GM21737 (cell line): ENCODE data around the gene BBS9.
"Not testable (repeated sequence)": the region's sequence is repeated elsewhere in the genome, so short reads cannot be mapped to it uniquely, and the experiment has no call there.

Experiments used
- ATAC-seq: cut with Tn5 transposase; IDR thresholded peaks from one replicate; pipeline ENCODE4 v1.9.1; 2021; ENCODE audit warnings: mild to moderate bottlenecking, moderate library complexity; ENCODE audit not compliant: unreplicated experiment

BBS9 gene

DNA sequence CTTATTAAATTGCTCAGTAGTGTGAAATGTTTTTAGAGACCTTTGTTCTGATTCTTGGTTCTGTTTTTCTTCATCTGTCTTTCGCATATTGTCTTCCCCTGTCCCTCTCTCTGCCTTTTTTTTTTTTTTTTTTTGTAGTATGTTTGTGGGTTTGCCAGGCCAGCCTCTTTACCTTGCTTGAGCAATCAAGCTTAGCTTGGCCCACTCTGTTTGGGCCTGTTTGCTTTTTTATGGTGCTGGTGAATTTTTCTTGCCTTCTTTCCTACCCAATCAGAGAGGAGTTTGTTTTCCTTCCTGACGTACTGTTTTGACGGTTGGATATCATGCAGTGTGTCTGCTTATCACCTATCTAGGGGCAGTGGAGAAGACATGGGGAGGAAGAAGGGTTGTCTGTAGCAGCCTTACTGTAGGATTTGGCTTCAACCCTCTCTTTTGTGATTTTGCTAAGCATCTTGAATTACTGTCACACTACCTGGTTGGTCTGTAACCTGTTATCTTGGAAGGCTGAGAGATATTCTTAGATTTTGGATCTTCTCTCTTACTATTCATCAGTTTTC is 64.0 kb downstream of the BBS9 start:
- no peak for ATAC-seq

DNA sequence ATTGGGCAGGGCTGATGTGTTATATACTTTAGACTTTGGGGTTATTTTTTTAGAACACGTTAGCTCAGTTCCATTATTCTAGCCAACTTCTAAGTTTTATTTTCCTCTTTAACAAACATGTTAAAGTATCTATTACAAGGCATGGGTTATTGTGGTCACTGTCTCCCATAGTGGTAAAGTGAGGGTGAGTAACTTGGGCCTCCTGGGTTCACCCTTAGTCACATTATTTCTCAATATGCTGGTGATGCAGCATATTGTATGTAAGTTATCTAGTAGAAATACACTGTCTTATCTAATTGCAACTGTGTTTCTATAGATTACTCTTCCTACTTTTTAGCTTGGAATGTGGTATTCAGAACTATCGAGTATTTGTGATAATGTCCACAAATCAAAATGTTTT is 65.9 kb downstream of the BBS9 start:
- ATAC-seq = no peak

DNA sequence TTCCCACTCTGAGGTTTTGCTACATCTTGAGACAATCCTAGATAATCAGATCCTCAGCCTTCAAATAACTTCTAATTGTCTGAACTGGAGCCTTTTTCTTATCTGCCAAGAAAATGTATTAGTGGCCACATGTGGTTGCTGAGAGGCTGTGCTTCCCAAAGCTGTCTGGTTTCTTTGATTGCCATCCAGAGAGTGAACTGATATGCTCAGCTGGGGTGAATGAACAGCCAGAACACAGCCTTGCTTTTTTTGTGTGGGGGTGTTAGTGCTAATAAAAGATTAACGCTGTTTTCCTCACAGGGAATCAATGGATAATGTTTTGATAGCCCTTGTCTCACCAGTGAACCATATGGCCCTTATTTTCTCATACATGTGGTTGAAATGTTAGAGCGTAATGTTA is 66.9 kb downstream of the BBS9 start:
- ATAC-seq = no peak

DNA sequence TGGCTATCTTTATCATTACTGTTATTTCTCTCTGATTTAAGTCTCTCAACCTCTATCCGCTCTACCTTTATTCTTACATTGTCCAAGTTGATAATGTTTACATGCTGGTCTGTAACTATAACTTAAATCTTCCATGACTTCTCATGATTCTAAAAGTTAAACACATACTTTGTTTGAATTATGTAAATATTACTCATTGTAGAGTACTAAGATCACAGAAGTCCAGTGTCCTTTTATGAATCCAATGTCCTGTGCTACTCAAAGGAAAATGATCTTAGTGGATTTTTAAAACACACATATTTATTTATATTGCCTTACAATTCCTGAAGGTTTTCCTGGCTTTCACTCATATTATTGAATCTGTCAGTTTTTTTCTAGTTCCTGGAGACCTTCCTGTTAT is 70.9 kb downstream of the BBS9 start:
- no peak for ATAC-seq

DNA sequence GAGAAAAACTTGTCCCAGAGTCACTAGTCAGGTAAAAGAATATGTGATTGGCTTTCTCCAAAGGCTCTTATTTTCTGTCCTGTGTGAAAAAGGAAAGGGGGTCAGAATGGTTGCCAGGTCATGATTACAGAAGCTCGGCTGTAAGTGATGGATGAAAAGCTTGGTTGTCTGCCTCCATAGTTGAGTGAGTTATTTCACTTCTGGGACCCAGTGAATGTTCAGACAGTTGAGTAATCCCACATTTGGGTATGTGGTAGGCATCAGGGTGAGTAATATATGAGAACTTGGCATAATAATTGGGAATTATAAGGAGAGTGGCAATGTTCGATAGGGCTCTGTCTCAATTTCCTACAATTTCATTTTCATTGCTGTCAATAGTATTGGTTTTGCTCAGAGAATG is 72.5 kb downstream of the BBS9 start:
- no peak for ATAC-seq

DNA sequence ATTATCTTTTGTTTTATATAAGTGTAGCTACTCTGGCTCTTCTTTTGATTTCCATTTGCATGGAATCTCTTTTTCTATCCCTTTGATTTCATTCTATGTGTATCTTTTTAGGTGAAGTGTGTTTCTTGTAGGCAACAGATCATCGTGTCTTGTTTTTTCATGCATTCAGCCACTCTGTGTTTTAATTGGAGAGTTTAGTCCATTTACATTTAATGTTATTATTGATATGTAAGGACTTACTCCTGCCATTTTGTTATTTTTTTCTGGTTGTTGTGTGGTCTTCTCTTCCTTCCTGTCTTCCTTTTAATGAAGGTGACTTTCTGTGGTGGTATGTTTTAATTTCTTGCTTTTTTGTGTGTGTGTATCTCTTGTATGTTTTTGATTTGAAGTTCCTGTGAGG is 81.6 kb downstream of the BBS9 start:
- no peak for ATAC-seq

DNA sequence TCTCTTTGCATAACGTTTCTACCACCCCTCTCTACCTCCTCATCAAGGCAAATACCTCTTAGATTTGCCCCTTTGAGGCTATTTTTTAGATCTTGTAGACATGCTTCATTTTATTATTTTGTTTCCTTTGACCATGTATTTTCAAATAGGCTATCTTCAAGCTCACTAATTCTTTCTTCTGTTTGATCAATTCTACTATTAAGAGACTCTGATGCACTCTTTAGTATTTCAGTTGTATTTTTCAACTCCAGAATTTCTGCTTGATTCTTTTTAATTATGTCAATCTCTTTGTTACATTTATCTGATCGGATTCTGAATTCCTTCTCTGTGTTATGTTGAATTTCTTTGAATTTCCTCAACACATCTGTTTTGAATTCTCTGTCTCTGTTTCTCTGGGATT is 82.8 kb downstream of the BBS9 start:
- no peak for ATAC-seq

DNA sequence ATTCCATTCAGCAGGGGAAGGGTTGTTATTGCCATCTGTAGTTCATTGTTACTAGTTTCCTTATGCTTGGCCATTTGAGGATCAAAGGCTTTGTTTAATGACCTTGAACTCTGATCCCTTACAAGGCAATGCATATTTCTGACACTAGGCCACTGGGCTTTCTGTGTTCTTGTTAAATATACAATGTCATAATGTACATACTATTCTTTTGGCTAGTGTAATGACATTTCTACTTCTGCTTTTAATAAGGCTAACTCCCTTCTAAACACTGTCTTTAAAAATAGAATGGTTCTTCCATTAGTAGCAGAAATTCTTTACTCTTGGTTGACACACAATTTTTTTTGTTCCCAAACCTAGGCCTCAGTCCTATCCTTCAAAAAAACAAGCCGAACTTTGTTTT is 86.6 kb downstream of the BBS9 start:
- ATAC-seq = no peak

DNA sequence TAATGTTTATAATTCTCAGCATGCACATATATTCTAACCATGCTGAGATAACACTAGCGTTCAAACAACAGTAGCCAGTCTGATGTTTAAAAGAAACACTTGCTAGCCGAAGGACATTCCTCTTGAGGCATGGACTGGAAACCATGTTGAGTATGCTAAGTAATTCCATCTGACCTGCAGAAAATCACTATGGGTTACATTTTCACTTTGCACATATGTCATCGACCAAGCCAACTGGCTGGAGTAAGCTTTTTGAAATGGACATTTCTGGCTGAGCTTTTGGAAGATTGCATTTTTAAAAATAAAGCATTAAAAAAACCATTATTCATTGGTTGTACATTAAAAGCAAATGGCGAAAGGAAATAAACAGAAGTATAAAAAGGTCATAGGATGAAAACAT is 88.2 kb downstream of the BBS9 start:
- ATAC-seq = no peak

DNA sequence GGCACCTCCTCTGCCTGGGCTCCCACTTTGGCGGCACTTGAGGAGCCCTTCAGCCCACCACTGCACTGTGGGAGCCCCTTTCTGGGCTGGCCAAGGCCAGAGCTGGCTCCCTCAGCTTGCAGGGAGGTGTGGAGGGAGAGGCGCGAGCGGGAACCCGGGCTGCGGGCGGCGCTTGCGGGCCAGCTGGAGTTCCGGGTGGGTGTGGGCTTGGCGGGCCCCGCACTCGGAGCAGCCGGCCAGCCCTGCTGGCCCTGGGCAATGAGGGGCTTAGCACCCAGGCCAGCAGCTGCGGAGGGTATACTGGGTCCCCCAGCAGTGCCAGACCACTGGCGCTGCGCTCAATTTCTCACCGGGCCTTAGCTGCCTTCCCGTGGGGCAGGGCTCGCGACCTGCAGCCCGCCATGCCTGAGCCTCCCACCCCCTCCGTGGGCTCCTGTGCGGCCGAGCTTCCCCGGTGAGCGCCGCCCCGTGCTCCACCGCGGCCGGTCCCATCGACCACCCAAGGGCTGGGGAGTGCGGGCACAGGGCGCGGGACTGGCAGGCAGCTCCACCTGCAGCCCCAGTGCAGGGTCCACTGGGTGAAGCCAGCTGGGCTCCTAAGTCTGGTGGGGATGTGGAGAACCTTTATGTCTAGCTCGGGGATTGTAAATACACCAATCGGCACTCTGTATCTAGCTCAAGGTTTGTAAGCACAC is 89.6 kb downstream of the BBS9 start:
- not testable (repeated sequence) for ATAC-seq

DNA sequence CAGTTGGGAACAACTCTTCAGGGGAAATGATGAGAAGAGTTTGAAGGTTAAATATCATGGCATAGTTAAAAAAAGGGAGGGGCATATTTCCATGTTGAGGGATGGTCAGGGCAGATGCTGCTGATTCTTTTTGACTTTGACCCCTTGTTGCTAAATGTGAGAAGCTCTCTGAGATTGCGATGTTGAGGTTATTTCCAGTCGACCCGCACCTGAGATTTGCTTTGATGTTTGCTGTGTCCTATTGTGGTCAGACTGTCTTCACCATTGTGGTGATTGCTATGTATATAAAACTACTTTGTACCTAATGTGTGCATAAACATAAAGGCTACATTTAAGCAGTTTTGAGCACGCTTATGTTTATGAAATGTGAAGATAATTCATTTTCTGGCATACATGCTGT is 90.9 kb downstream of the BBS9 start:
- no peak for ATAC-seq

DNA sequence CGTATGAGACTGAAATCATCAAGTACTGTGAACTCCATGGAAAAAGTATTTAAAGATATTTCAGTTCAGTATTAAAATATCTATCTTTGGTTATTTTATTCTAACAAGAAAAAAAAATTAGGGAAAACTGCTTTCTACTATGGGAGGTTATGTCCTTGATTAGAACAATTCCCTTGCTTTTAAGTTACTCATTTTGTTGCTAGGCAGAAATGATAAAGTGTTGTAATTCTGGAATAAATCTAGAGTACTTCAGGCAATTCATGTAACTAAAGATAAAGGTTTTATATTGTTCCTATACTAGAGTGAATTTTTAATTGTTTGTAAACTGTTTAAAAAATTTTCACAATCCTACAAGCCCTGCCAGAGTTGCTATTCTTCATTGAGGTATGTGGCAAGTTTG is 92.0 kb downstream of the BBS9 start:
- no peak for ATAC-seq

DNA sequence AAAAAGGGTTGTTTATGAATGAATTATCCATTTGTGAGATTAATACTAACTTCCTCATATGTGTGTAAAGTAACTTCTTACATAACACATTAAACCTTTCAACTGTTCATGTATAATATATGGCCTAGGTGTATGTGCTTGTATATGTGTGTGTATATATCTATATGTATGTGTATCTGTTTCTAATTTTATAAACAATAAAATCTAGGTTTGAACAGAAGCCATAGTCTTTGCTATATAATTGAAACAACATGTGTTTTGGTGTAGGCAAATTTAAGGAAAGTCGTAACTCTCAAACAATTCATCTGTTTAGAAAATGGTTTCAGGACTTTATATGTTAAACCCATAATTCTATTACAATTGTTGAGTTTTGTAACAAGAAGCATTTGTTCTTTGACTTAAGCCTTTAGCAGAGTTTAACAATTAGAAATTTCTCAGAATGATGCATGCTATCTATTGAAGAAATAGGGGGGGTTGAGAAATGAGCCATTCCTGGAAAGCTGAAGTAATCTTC is 103.3 kb downstream of the BBS9 start:
- no peak for ATAC-seq

DNA sequence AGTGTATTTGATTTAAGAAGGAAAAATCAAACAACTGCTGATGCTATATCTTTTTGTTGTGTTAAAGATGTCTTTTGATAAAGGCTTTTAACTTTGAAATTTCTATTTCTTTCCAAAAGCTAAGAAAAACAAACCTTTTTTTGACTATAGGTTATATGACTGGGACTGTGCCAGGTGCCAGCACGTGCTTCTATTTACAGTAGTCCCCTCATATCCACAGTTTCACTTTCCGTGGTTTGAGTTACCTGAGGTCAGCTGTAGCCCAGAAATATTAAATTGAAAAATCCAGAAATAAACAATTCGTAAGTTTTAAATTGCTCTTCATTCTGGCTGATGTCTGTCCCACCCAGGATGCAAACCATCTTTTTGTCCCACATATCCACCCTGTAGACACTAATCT is 104.3 kb downstream of the BBS9 start:
- ATAC-seq = no peak

DNA sequence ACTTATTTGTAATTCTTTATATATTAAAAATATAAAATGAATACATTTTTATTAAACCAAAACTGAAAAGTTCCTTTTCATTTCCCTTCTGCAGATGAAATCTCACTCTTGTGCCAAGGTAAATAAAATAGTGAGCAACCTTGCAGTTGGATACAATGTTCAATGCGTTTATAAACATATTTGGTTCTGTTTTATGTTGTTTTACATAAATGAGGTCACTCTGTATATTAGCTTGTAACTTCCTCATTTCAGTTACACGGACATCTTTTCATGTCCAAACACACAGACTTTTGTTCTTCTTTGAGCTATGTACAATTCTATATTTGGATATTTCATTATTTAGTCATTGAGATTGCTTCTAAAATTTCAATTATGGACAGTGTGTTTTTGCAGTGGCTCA is 107.7 kb downstream of the BBS9 start:
- no peak for ATAC-seq

DNA sequence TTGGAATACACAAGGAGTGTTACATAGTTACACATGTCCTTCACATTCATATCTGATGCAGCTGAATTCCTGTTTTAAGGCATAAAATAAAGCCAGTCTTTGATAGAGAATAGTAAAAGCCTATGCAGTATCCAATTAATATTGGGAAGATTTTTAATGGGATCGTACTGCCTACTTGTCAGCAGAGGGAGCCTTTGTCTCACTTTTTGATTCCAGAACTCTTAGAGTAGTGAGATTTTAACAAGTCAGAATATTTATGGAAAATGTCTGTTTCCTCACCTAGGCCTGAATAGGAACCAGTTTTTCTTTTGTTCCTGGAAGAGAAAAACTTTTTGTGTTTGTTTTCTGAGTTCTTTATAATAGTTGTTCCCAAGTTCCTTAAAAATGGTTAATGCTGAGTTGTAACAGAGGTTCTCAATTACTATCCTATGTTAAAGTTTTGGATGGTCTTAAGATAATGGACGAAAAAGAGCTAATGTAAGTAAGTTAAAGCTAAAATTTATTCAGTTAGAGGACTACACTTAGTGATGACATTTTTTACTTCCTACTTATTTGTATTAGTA is 114.0 kb downstream of the BBS9 start:
- no peak for ATAC-seq

DNA sequence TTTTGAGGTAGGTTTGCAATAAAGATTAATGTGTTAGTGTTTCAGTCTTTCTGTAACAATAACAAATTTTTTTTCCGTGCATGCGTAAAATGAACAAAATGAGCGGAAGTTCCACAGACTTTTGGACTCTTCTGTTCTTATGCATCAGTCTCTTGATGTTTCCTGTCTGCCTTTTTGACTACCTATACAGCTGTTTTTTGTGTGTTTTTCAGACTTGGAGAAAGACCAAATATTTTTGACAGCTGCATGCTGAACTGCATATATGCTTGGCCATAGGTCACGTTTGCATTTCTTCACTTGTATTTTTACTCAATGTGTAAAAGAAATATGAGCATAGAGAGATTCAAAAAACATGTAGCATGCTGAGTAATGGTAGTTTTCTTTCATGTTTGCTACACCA is 119.3 kb downstream of the BBS9 start:
- no peak for ATAC-seq

DNA sequence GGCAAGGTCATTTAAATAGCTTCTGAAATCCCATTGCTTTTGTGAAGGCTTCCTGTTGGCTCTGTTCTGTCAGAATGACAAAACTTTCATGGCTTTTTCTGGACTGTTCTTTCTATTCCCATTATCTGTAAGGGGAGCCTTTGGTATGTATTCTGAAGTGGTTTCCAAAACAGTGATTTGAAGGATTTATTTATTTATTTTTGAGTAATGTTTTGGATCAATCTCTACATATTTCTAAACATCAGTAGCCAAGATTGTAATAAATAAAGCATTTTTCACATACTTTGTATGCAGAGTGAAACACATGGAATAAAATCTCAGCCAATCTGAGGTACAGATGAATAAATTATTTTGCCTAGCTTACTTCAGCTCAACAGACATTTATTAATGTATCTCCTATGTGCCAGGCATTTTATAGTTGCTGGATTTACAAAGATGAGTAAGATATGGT is 121.1 kb downstream of the BBS9 start:
- no peak for ATAC-seq

DNA sequence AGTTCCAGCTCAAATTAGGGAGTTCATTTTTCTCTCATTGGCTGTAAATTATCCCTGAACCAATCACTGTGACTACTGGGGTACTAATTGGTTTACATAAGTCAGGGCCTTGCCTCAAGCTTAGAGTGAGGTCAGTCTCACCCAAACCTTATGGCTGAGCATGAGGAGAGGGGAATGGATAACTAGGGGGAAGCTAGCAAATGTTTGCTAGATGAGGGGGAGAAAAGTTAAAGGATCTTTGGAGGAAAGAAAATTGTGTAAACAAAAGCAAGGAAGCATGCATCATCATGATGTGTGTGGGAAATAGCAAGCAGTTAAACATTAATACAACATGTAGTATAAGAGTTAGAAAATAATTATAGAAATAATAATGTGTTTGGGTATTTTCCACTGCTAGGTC is 121.9 kb downstream of the BBS9 start:
- ATAC-seq = no peak

DNA sequence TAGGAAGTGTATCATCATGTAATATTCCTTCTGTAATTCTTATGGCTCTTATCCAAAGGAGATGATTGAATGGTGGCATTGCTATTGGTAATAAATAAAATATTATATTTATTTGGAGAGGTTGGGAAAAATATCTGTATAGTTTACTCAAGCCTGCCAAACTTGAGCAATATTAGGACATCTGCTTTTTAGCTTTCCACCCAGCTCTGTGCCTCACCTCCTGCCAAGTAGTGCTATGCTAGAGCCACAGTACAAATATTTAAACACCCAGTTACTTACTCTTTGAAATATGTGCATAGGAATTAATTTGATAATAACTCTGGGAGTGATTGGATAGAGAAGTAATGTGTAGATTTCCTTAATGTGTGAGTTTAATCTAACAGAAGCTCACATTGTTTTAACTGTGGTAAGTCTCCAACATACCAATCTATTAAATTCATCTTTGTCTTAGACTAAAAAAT is 129.2 kb downstream of the BBS9 start:
- ATAC-seq = no peak

DNA sequence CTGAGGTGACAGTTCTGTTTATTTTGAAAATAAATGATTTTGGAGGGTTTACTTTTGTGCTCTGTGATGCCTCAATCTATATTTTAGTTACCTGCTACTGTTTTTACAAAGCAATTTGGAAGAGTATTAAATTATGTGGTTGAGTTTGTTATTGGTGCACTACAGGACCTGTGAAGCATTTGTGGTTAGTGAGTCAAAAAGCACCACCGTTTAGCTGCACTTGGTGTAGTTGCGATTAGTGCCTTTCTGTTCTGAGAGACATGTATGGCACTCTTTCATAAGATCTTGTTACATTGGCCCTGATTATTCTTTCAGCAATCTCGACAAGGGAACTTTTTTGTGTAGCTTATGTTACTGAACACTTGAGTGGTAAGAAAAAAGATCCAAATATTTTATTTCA is 132.2 kb downstream of the BBS9 start:
- no peak for ATAC-seq

DNA sequence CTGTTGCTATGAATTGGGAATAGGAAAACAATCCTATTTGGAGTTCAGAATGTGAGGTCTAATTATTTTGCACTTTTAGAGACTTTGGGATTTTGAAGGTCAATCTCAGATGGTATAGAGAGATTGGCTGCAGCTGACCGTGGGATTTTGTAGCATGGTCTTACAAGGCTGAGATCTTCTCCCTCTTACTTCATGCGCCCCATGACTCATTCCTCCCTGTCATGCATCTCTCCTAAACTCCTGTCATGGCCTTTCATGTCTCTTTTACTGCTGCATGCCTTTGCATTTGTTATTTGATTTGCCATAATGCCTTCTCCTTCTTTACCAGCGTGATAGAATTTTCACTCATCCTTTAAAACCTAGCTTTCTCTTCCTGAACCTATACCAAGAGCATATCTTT is 133.1 kb downstream of the BBS9 start:
- ATAC-seq = no peak
